Fibroblast of lung (primary cell): Measurements from ENCODE around the gene ZNF620. TPM values are rescaled to one million over a fixed set of nuclear protein-coding genes. Genes with fewer than 3 reads are reported as not detected.
A peak's percentile ranks its signal among the peaks of the same experiment; 100 is the strongest.
"Not testable (repeated sequence)": the region's sequence is repeated elsewhere in the genome, so short reads cannot be mapped to it uniquely, and the experiment has no call there.

ENCODE experiments used
- DNase-seq, 2 donors: peaks; one replicate each; pipeline versions ENCODE4 v3.0.0 to v3.0.0-alpha.2; 2010; ENCODE audit warnings: low read depth in 2 of 2
- H2AFZ ChIP-seq: 2 replicates; pipeline ENCODE4 v1.5.1; 2012; ENCODE audit warnings: low read length, control low read depth, inconsistent platforms
- H3K27ac ChIP-seq: 2 replicates; pipeline ENCODE4 v1.5.1; 2011; ENCODE audit warnings: low read length, control low read depth; ENCODE audit not compliant: insufficient read depth
- H3K27me3 ChIP-seq: 2 replicates; pipeline ENCODE4 v1.5.1; 2011; ENCODE audit warnings: mild to moderate bottlenecking, low read length; ENCODE audit not compliant: control insufficient read depth, insufficient read depth
- H3K36me3 ChIP-seq: 2 replicates; pipeline ENCODE4 v1.5.1; 2011; ENCODE audit warnings: low read length; ENCODE audit not compliant: control insufficient read depth, insufficient read depth
- H3K4me1 ChIP-seq: 2 replicates; pipeline ENCODE4 v1.5.1; 2011; ENCODE audit warnings: low read length; ENCODE audit not compliant: control insufficient read depth, insufficient read depth; ENCODE audit errors: extremely low read depth
- H3K4me2 ChIP-seq: 2 replicates; pipeline ENCODE4 v1.5.1; 2011; ENCODE audit warnings: low read length, control low read depth; ENCODE audit not compliant: insufficient read depth; ENCODE audit errors: extremely low read depth
- H3K4me3 ChIP-seq, 4 experiments: fragments of 200-600 bp in 1 of 4; sonication (generic) in 1 of 4; replicated peaks in 1 of 4; 2 replicates each; pipeline ENCODE4 v1.5.1; 2011 to 2016; ENCODE audit warnings: low read length in 4 of 4, low read depth in 3 of 4, mild to moderate bottlenecking in 3 of 4, control low read depth in 2 of 4, inconsistent platforms in 1 of 4, mixed read lengths in 1 of 4; ENCODE audit not compliant: insufficient read depth in 1 of 4; ENCODE audit errors: control extremely low read depth in 1 of 4
- H3K79me2 ChIP-seq: 2 replicates; pipeline ENCODE4 v1.5.1; 2012; ENCODE audit warnings: mild to moderate bottlenecking, low read length, inconsistent platforms; ENCODE audit not compliant: control insufficient read depth, insufficient read depth
- H3K9ac ChIP-seq: 2 replicates; pipeline ENCODE4 v1.5.1; 2011; ENCODE audit warnings: mild to moderate bottlenecking, low read length, control low read depth; ENCODE audit not compliant: insufficient read depth
- H3K9me3 ChIP-seq: 2 replicates; pipeline ENCODE4 v1.5.1; 2012; ENCODE audit warnings: low read depth, low read length; ENCODE audit not compliant: control insufficient read depth, insufficient read depth
- H4K20me1 ChIP-seq: 2 replicates; pipeline ENCODE4 v1.5.1; 2011; ENCODE audit warnings: low read length; ENCODE audit not compliant: control insufficient read depth, insufficient read depth; ENCODE audit errors: extremely low read depth
- EZH2 ChIP-seq: IDR thresholded peaks from 2 replicates; pipeline ENCODE4 v1.5.1; 2012; ENCODE audit warnings: low read length, control low read depth, mild to moderate bottlenecking; ENCODE audit errors: missing control alignments
- polyA plus RNA-seq, 2 donors: library from polyadenylated mRNA; depleted of rRNA in 1 of 2; stranded (reverse) in 1 of 2; unstranded in 1 of 2; fragments of >200 nt; gene quantifications; 2 replicates each; pipeline ENCODE4 v1.2.1, GENCODE V29; 2011 to 2012; ENCODE audit warnings: missing spikeins in 1 of 2
- total RNA-seq: library from RNA; depleted of rRNA; stranded (reverse); fragments of >200 nt; gene quantifications from 2 replicates; pipeline ENCODE4 v1.2.1, GENCODE V29; 2014
- TF ChIP-seq, protein P1 (sequence below), 2 donors: IDR thresholded peaks in 1 of 2; conservative IDR thresholded peaks in 1 of 2; 1 replicate in 1 of 2; 2 replicates in 1 of 2; pipeline ENCODE4 v1.5.1; 2011 to 2012; ENCODE audit warnings: low read length in 2 of 2, control low read depth in 1 of 2, inconsistent platforms in 1 of 2, low read depth in 1 of 2, mild to moderate bottlenecking in 1 of 2

Gene ZNF620
- total and polyA plus RNA-seq, 2 donors (not counting 1 experiment from before 2014, with no cell fraction given), result 0.51 to 1.5 TPM

- no peaks in the 10 kb centered on the region for H3K4me1 ChIP-seq
- H3K9me3 ChIP-seq, result no peaks in the 10 kb centered on the region
- H3K27ac ChIP-seq, result no peak overlapping the region
- H2AFZ ChIP-seq, result no peak overlapping the region
- no peak overlapping the region for H3K4me3 ChIP-seq
- peak in 1 of 2 donors; percentile 20 for DNase-seq
- TF ChIP-seq EZH2, result no peak
- TF ChIP-seq, protein P1, sequence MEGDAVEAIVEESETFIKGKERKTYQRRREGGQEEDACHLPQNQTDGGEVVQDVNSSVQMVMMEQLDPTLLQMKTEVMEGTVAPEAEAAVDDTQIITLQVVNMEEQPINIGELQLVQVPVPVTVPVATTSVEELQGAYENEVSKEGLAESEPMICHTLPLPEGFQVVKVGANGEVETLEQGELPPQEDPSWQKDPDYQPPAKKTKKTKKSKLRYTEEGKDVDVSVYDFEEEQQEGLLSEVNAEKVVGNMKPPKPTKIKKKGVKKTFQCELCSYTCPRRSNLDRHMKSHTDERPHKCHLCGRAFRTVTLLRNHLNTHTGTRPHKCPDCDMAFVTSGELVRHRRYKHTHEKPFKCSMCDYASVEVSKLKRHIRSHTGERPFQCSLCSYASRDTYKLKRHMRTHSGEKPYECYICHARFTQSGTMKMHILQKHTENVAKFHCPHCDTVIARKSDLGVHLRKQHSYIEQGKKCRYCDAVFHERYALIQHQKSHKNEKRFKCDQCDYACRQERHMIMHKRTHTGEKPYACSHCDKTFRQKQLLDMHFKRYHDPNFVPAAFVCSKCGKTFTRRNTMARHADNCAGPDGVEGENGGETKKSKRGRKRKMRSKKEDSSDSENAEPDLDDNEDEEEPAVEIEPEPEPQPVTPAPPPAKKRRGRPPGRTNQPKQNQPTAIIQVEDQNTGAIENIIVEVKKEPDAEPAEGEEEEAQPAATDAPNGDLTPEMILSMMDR (conservative IDR thresholded peaks at IDR 0.05 in 1 of 2, IDR thresholded peaks at IDR 0.05 in 1 of 2; ENCODE audit: low read depth in 1 of 2, low read length in 2 of 2), result no peak
- H4K20me1 ChIP-seq, result no peaks in the 10 kb centered on the region
- H3K27me3 ChIP-seq, result no peaks in the 10 kb centered on the region
- no peaks in the 10 kb centered on the region for H3K36me3 ChIP-seq
- no peak overlapping the region for H3K4me2 ChIP-seq
- no peaks in the 10 kb centered on the region for H3K79me2 ChIP-seq
- no peak overlapping the region for H3K9ac ChIP-seq
Observed at GRCh38 chr3:40557575-40558161, 51.8 kb downstream of the ZNF620 start.

- not testable (repeated sequence) for H3K4me2 ChIP-seq, H3K27ac ChIP-seq, H3K9ac ChIP-seq, H3K9me3 ChIP-seq, H3K79me2 ChIP-seq, H3K27me3 ChIP-seq, H4K20me1 ChIP-seq, H3K4me1 ChIP-seq, H2AFZ ChIP-seq, H3K4me3 ChIP-seq, DNase-seq, H3K36me3 ChIP-seq
Observed at GRCh38 chr3:40562482-40562881, 56.6 kb downstream of the ZNF620 start.

DNA sequence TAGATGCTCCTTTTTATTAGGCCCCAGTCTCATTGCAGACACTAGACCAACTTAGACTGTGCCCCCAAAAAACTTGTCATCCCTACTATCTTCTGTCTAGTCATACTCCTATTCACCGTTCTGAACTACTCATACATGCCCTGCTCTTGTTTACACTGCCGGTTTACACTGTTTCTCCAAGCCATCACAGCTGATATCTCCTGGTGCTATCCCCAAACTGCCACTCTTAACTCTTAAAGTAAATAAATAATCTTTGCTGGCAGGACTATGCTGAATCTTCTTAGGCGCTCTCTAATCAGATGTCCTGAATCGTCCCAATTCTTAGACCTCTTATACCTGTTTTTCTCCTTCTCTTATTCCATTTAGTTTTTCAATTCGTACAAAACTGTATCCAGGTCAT is 59.8 kb downstream of the ZNF620 start:
- not testable (repeated sequence) for H4K20me1 ChIP-seq, H3K27me3 ChIP-seq, H3K27ac ChIP-seq, H3K9me3 ChIP-seq, H2AFZ ChIP-seq, DNase-seq, H3K36me3 ChIP-seq, H3K4me3 ChIP-seq, H3K4me2 ChIP-seq, H3K9ac ChIP-seq, H3K79me2 ChIP-seq, H3K4me1 ChIP-seq

GRCh38 chr3:40566694-40567093 is 60.9 kb downstream of the ZNF620 start:
- H3K27me3 ChIP-seq, result no peaks in the 10 kb centered on the region
- no peaks in the 10 kb centered on the region for H3K36me3 ChIP-seq
- TF ChIP-seq, protein P1 (conservative IDR thresholded peaks at IDR 0.05 in 1 of 2, IDR thresholded peaks at IDR 0.05 in 1 of 2; ENCODE audit: low read depth in 1 of 2, low read length in 2 of 2), result no peak
- no peak for TF ChIP-seq EZH2
- no peaks in the 10 kb centered on the region for H4K20me1 ChIP-seq
- H3K9me3 ChIP-seq, result no peaks in the 10 kb centered on the region
- H3K79me2 ChIP-seq, result no peaks in the 10 kb centered on the region
- H3K4me1 ChIP-seq, result no peaks in the 10 kb centered on the region
- no peak for DNase-seq
- no peak overlapping the region for H3K4me2 ChIP-seq
- H3K9ac ChIP-seq, result no peak overlapping the region
- H3K27ac ChIP-seq, result no peak overlapping the region
- no peak overlapping the region for H3K4me3 ChIP-seq
- no peak overlapping the region for H2AFZ ChIP-seq
